Cardiac septum (tissue), 1 donor: Measurements from ENCODE around the gene FAM163B. TPM values are rescaled to one million over a fixed set of nuclear protein-coding genes. Genes with fewer than 3 reads are reported as not detected.
"Not testable (repeated sequence)": the region's sequence is repeated elsewhere in the genome, so short reads cannot be mapped to it uniquely, and the experiment has no call there.

Source experiments
- DNase-seq: peaks from one replicate; pipeline ENCODE4 v3.0.0-alpha.2; 2020; ENCODE audit warnings: low spot score
- intact Hi-C: fragments of 100-400 bp; cut with DNase I; formaldehyde crosslinking; loops from one replicate; pipeline ENCODE4 v1.14.0; 2022
- total RNA-seq: library from RNA; stranded (reverse); fragmentation: NEBNext Ultra II Directional; extraction: Animal tissue kit (Norgen Biotek cat#: 25700); gene quantifications from one replicate; pipeline ENCODE4 v1.2.1, GENCODE V29; 2021
- donor health status: DM: no; HTN: no; CAD: no.

The FAM163B gene
- total RNA-seq, 1 donor from 2014 or later = not detected

DNA sequence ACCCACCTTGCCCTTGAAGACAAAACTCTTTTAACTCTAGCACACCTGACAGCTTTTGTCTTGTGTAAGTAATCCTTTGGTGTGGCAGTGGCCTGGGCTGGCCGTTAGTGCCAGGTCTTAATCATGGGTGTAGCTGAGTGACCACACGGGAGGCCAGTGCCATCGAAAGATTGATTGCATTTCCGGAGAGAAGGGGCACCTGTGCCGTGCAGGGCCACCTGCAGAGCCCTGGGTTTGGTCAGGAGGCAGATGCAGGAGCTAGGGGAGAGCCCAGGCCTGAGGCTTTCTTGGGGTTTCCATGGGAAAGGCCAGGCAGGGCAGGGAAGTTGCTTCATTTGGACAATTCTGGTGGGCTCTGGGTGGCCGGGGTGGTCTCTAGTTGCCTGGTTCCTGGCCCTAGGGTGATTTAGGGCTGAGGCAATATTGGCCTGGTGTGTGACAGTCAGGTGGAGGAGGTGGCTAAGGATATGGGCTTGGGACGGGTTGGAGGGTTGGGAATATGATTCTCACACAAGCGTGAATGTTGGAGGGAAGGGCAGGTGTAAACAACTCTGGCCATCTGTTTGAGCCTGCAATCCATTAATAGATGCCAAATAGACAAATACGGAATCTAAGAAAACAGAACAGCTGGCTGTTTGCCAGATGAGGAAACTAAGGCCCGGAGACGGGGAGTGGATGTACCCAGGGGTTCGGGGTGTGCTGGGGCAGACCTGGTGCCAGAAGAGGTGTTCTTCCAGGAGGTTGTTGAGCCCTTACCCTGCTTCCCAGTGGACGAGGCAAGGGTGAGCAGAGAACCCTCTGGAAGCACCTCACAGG is 31.6 kb upstream of the FAM163B start:
- intact Hi-C loops = no loop called here

DNA sequence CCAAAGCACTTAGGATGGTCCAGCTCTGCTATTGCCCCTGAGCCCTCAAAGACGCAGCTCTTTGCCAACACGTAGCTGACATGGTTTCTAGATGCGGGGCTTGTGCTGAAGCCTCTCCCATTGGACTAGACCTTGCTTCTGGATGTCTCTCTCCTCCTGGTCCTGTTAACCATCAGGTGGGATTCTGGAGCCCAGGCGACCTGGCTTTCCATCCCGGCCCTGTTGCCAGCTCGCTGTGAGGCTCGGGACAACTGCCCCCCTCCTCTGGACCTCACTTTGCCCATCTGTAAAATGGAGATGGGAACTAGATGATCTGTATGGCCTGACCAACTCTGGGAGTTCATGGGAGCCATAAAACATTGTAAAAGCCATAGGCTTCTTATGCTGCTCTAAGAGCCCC is 31.0 kb upstream of the FAM163B start:
- intact Hi-C loops = no loop called here
- DNase-seq = no peak

More for the DNA sequence above, 31.6 kb upstream of the FAM163B start:
- DNase-seq = no peak

DNA sequence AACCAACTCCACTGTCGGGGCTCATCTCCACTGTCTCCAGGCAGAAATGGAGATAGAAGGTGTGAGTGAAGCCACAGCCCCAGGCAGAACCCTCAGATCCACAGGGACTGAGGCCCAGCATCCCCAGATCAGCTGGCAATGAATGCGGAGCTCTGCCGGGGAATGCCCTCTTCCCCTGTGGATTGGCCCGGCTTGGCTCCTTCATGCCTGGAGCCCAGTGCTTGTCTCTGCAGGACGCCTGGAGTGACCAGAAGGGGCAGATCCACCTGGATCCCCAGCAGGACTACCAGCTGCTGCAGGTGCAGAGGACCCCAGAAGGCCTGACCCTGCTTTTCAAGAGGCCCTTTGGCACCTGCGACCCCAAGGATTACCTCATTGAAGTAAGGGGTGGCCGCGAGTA is 30.4 kb upstream of the FAM163B start:
- no peak for DNase-seq

DNA sequence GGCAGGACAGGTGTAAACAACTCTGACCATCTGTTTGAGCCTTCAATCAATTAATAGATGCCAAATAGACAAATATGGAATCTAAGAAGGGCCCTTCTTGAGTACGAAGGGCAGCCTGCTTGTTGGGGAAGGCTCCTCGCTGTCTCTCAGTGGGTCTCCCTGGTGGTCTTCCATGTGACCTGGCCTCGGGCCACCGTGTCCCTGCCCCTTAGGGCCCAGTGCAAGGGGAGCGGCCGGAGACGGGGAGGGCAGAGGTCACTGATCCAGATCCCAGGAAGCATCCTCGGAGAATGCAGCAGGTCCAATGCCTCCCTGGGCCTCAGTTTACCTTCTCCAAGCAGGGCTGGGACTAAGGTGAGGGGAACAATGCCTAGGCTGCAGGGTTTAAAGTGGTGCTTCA is 29.5 kb upstream of the FAM163B start:
- no peak for DNase-seq
- intact Hi-C loops = no loop called here

More for the DNA sequence above, 30.4 kb upstream of the FAM163B start:
- intact Hi-C loops = no loop called here

DNA sequence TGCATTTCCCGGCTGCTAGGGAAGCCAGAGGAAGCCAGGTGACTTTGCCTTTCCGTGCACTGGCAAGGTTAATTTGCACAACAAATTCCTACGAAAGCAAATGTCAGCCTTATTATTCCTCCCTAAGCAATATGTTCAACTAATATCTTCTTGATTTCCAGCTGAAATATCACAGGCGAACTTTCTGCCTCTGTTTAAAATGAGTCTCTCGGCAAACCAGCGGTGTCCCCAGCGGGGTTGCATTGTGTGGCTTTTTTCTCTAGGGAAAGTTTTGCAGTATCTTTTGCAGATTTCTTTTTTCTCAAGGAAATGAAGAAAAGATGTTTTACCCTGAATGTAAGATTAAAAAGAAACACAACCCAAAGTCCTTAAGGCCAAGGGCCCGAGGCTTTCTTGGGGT is 28.9 kb upstream of the FAM163B start:
- no peak for DNase-seq
- intact Hi-C loops = no loop called here

DNA sequence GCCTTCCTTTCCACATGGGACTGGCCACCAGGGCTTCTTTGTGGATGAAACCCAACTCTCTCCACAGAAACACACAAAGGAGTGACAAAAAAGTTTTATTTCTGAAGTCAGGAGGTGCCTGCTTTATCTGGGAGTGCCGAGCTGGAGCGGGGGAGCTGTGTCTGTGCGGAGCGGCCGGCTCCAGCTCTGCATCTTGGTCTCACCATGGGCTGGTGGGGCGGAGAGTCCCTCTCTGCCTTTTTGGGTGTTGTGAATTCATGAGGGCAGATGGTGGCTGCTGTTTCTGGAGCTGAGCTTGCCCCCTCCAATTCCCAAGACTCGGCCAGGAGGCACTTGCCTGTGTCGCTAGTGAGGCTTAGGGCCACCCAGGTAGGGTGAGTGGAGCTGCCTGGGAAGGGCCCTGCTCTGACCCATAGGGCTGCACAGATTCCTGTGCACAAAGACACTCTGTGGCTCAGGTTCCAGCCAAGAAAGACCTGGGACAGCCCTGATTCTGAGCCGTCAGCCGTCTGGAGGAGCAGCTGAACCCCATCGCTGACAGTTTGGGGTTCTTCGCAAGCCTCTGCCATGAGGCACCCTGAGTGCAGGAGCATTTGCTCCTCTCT is 28.4 kb upstream of the FAM163B start:
- intact Hi-C loops = no loop called here
- DNase-seq = no peak

DNA sequence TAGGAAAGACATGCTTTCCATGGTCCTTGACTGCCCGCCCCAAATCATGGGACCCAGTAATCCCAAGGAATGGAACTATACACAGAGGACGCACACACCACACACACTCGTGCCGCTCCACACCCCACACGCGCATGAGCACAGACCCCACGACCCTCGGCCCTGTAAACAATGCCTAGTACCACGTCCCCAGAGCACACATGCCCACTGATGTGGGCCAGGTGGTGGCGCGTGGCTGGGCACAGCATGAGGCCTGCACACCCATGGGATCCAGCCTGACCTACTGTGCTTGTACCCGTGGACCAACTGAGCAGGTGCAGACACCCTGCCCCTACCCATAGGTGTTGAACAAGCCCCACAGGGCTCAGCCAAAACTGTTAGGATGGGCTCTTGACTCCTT is 27.7 kb upstream of the FAM163B start:
- no peak for DNase-seq
- intact Hi-C loops = no loop called here

DNA sequence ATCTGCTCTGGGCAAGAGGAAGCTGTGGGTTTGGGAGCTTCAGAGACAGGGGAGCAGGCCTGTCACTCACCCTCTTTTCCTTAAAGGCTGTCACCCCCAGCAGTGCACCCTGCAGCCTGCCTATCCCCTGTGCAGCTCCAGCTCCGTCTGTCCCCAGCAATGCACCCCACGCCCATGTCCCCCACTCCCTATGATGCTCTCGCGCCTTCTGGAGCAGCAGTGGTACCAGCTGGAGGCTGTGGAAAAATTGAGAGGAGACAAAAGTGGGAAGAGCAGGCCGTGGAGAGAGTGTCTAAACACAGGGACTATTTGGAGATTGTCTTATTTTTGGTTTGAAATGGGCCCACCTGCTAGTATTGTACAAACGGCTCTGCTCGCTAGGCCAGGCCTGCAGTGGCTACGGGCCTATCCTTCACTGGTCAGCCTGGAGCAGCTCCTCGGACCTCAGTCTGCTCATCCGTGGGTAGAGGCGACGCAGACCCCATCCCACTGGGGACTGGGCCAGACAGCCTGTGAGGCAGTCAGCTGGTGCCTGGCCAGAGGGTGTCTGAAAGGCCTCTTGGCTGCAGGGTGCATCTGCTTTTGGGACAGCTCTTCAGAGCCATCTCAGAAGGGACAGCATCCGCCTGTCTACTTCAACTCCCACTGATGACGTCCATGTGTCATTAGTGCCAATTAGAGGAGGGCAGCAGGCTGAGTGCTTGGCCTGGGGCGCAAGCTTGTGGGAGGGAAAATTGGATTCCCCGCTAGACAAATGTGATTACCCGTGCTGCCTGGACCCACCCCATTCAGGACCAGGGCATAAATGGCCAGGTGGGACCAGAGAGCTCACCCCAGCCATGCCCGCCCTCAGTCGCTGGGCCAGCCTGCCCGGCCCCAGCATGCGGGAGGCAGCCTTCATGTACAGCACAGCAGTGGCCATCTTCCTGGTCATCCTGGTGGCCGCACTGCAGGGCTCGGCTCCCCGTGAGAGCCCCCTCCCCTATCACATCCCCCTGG is 26.6 kb upstream of the FAM163B start, which contains the start of gene DBH:
DBH (plus strand) TSS at position 831 of the 999 bp plus-strand sequence; CDS start at position 840, 9 bp downstream.
- intact Hi-C loops = no loop called here
- no peak for DNase-seq

DNA sequence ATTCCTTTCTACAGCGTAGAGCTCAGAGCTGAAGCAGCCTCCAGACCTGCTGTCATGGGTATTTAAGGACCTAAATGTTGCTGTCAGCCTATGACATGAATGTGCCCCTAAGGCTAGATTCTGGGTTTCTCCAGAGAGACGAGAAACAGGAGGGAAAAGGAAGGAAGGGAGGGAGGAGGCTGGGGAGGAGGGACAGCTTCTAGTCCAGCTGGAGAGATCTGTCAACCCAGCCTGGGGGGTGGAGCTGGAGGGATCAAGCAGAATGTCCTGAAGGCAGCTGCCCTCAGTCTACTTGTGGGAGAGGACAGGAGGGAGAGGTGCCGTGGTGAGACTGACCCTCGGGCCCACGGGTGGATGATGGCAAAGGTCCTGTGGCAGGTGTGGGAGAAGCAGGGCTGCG is 25.9 kb upstream of the FAM163B start:
- no peak for DNase-seq
- intact Hi-C loops = no loop called here

DNA sequence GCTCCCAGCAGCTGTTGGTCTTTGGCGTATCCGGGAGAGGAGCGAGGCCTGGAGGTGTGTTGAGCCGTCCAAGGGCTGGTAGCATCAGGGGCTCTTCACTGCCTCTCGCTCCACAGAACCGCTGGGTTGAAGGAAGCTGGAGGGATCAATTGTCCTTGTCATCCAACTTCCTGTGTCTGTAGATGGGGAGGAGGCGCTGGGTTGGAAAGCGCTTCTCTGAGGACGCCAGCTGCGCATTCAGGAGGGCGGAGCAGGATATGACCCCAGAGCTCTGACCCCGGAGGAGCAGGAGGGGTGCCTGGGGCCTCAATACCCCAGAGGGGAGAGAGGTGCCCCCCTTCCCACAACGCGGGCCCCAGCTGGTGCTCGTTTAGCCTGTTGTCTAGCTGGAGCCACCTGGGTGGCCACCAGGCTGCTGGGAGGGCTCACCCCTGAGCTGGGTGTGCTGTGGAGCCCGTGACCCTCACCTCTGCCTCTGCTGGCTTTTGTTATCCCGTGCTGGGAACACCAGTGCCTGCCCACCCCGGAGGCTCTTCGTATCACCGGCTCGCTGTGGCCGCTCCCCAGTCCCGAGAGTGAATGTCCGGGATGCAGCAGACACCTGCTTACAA is 25.0 kb upstream of the FAM163B start:
- DNase-seq = no peak
- intact Hi-C loops = no loop called here

DNA sequence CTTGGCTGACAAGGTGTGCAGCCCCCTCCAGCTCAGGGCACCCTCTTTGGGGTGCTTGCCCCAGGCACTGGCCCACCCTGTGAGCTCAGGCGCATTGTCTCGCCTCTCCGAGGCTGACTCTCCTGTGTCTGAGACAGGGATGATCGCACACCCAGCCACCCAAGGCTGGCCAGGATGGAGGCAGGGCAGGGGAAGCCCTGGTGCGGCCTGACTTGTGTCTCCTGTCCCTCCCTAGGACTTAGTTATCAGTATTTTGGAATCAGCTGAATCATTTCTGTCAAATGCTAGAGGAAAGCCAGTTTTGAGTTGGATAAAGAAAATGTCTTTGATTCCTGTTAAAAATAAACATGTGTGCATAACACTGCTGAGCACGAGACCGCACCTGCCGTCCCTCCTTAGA is 24.5 kb upstream of the FAM163B start:
- intact Hi-C loops = no loop called here
- DNase-seq = no peak

DNA sequence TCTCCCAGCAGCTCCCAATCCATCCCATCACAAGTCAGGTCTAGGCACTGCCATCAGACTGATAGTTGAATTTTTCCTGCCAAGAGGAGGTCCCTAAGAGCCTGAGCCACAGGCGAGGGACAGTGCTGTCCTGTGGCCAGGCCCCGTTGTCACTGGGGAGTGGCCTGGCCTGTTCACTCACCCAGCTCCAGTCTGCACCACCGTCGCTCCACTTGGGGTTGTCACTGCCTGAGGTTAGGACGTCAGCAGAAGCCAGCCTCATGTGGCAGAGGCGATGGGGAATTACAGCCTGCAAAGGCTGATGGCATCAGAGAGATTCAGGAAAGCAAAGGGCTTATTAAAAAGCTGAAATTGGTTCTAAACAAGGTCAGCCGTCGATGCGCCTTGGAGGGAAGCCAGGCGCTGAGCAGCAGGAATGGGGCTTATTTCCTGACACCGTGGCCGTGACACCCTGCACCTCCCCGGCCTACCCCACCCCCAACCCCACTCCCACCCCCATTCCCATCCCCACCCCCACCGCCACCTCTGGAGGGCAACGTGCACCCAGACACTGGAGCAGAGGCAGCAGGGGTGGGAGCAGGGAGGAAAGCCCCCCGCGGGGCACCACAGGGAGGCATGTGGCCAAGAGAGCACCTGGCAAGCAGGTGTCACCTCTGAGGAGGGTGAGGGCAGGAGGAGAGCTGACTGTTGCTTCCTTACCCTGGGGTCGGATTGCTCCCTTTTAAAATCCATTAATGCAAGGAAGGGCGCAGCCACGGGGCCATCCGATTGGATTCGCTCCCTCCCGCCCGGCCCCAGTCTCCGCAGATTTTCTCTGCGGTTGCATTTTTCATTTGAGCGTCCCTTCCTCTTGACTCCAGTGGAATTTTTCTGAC is 23.9 kb upstream of the FAM163B start:
- DNase-seq = no peak
- intact Hi-C loops = no loop called here

DNA sequence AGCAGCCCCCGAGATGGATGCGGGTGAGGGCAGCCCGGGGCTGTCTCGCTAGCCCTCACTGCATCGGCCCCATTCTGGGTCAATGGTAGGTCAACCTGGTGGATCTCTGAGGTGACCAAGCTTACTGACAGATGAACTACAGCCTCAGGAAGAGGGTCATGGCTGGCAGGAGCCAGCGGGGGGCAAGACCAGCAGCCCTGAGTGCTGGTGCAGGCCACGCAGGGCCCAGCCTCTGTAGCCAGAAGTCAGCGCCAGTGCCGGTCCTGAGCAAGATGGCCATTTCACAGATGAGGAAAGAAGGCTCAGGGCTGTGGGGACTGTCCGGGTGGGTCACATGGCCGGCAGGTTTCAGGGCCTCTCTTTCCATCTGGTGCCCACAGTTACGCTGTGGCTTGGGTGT is 21.9 kb upstream of the FAM163B start:
- no peak for DNase-seq

DNA sequence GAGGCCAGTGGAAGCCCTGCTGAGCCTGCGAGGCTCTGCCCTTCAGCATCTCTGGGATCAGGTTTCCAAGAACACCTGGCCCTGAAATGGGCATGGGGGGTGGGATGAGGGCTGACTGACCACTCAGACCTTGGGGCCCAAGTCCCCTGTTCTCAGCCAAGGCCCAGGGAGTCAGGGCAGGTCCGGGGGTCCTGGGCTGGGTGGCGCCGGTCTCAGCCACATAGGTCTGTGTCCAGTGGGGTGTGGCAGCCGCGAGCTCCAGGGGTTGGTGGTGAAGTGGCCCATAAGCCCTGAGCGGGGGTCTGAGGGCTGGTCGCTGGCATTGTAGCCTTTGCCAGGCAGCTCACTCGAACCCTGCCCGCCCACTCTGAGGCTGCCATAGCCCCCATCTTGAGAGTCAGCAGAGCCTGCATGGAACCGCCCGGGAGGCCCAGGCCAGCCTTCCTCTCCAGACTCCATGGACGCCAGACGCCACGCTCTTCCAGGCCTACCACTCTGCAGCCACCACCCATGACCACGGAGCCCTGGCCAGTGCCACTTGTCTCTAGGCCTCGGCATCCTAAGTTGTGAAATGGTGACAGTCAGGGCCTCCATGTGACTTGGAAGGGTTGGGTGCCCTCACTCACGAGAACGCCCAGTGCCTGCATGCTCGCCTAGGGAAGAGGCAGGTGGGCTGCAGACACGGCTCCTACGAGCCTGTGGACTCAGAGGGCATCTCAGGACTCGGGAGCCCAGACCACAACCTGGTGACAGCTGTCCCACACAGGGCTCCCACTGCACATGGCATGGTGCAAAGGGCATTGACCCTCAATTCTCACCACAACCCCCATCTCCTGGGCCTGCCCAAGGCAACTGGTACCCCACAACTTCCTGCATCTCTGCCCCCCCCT is 20.3 kb upstream of the FAM163B start:
- intact Hi-C loops = no loop called here

More for the DNA sequence above, 21.9 kb upstream of the FAM163B start:
- intact Hi-C loops = no loop called here

DNA sequence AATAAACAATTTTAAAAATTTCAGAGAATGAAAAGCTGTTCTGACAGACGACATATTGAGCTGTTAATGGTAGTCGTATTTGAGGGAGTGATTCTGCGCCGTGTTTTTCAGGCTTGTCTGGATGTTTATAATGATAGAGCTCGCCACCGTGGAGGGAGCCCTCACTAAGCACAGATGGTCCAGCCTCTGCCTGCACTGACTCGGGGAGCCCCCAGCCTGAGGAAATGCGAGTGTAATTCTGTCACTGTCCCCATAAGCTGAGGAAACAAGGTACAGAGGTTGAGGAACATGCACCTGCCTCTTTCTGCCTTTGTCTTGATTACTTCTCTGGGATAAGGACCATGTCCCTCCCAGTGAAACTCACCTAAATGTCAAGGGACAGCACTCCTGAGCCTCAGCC is 19.6 kb upstream of the FAM163B start:
- intact Hi-C loops = no loop called here
- no peak for DNase-seq

More for the DNA sequence above, 20.3 kb upstream of the FAM163B start:
- no peak for DNase-seq

DNA sequence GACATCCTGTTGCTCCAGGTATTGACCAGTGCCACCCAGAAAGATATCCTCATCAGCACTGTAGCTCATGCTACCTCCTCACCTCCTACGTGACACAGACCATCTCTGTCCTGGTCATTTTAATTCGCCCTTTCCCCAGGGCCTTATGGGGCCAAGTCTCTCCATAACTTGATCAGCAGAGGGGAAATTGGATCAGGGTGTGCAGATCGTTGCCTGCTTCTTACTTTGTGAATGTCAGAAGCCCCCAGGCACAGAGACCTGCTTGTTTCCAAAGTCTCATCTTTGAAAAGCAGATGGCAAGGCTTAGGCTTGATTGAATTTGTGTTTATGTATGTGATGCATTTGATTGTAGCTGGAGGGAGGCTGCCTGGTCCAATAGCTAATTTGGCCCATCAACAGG is 18.2 kb upstream of the FAM163B start:
- no peak for DNase-seq
- intact Hi-C loops = no loop called here

DNA sequence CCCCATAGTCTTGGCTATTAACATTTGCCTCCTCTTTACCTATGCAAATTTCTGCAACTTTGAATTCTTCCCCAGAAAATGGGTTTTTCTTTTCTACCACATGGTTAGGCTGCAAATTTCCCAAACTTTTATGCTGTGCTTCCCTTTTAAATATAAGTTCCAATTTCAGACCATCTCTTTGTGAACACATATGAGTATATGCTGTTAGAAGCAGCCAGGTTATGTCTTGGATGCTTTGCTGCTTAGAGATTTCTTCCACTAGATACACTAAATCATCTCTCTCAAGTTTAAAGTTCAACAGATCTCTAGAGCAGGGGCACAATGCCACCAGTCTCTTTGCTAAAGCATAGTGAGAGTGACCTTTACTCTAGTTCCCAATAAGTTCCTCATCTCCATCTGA is 16.8 kb upstream of the FAM163B start:
- intact Hi-C loops = not testable (repeated sequence)

DNA sequence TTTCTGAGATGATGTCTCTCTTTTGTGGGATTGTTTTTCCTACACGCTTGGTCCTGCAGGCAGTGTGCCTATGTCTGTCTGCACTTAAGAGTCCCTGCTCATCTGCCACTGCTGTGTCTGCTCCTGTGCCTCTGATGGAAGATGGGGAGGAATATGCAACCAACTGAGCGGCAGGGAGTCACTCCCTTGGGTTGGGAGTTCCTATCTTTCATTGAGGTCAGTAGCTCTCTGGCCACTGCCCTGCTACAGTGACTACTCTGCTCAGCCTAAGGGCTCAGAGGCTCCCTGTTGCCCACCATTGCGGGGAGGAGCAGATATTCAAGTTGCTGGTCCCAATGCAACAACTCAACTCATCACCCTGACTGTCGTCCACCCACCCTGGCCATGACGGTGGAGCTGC is 13.4 kb upstream of the FAM163B start:
- intact Hi-C loops = no loop called here
- no peak for DNase-seq

More for the DNA sequence above, 16.8 kb upstream of the FAM163B start:
- DNase-seq = not testable (repeated sequence)
